ENCODE data around the gene KRTAP10-12. TPM values are rescaled to one million over a fixed set of nuclear protein-coding genes. Genes with fewer than 3 reads are reported as not detected.

Gene KRTAP10-12
- total RNA-seq, 1 experiment from 2014 or later = not detected

DNA sequence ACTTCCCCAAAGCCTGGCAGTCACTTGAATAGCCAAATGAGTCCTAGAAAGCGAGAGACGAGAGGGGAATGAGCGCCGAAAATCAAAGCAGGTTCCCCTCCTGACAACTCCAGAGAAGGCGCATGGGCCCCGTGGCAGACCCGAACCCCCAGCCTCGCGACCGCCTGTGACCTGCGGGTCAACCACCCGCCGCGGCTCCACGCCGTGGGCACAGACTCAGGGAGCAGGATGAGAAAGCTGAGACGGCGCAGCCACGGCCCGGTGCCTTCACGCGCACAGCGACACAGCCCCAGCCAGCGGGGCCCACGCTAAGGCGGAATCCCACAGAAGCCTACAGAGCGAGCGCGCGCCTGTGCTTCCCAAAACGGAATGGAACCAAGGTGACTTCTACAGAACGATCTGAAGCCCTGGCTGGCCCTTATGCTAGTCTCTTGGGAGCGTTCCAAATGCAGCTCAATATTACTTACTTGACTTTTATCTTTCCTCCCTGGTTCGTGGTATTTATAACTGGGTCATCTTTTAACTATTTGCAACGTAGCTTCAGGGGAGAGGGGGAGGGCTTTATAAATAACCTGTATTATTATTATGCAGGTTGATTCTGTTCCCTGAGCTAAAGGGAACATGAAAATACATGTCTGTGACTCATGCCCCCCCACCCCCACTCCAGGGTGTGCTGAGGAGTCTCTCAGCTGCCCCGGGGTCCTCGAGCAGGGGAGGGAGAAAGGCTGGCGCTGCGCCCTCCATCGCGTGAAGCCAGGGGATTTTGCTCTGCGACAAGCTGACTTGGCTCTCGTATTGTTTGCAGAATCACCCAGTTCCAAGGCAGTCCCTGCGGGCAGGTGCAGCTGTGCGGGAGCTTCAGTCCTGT, 12.7 kb downstream of the KRTAP10-12 start:
- peak overlapping the region; percentile 63 for H3K4me3 Mint-ChIP-seq
- H3K4me1 Mint-ChIP-seq = peaks cover 75% of the 10 kb centered on the region
- ChIA-PET CTCF (interaction anchor here (0.8 to 3.7 kb wide), 11 partner anchors 8 to 219 kb away, joined by 3 to 21 read pairs (median 5); no protein-coding TSS in a partner anchor), POLR2A (interaction anchor here (1.0 to 1.3 kb wide), 2 partner anchors 39 to 50 kb away, joined by 3 to 4 read pairs; no protein-coding TSS in a partner anchor)
- DNase-seq (ENCODE audit: low spot score) (no peak), ATAC-seq (no peak)
- peaks cover 86% of the 10 kb centered on the region for H3K27me3 Mint-ChIP-seq (ENCODE audit: low read depth)
- TF ChIP-seq ZNF317 (CRISPR knock-in tag; IDR thresholded peaks at IDR 0.05; ENCODE audit: borderline replicate concordance, low read depth) (no peak), ZNF138 (CRISPR knock-in tag; conservative IDR thresholded peaks at IDR 0.05) (no peak), NR2C2 (CRISPR knock-in tag; IDR thresholded peaks at IDR 0.05) (no peak), OVOL2 (CRISPR knock-in tag; IDR thresholded peaks at IDR 0.05; ENCODE audit: borderline replicate concordance) (no peak), ZNF396 (CRISPR knock-in tag; IDR thresholded peaks at IDR 0.05; ENCODE audit: borderline replicate concordance) (no peak)
- peak overlapping the region; percentile 89; the same call in 1 of the 2 replicates for H3K27ac Mint-ChIP-seq
- H3K36me3 Mint-ChIP-seq = no peaks in the 10 kb centered on the region
- H3K9me3 Mint-ChIP-seq = no peaks in the 10 kb centered on the region

DNA sequence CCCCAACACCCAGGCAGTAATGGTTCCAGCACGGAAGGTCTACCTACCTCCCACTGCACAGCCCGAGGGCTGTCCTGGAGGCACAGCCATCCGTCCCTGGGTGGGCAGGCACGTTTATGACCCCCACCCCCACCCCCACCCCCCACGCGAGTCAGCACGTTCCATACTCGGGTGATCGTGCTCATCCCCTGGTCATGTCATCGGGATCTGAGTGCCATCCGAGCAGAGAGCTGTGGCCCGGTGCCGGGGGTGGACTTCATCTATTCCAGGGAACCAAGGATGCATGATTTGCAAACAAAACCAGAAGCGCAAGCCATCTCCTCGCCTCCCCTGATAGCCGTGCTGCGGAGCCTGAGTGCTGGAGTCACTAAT, 13.3 kb downstream of the KRTAP10-12 start:
- ChIA-PET CTCF (interaction anchor here (0.8 to 3.7 kb wide), 14 partner anchors 8 to 222 kb away, joined by 3 to 21 read pairs (median 5); no protein-coding TSS in a partner anchor), POLR2A (no interaction called here)
- Mint-ChIP-seq H3K27ac (no peak overlapping the region), H3K9me3 (no peaks in the 10 kb centered on the region), H3K4me3 (peak overlapping the region; percentile 69), H3K27me3 (ENCODE audit: low read depth) (peaks cover 91% of the 10 kb centered on the region), H3K36me3 (no peaks in the 10 kb centered on the region), H3K4me1 (peaks cover 75% of the 10 kb centered on the region)
- ATAC-seq (no peak), DNase-seq (ENCODE audit: low spot score) (no peak)
- TF ChIP-seq ZNF423 (CRISPR knock-in tag; IDR thresholded peaks at IDR 0.05) = no peak
- TF ChIP-seq PRRX2 (CRISPR knock-in tag; IDR thresholded peaks at IDR 0.05) = no peak
- TF ChIP-seq, protein P1, sequence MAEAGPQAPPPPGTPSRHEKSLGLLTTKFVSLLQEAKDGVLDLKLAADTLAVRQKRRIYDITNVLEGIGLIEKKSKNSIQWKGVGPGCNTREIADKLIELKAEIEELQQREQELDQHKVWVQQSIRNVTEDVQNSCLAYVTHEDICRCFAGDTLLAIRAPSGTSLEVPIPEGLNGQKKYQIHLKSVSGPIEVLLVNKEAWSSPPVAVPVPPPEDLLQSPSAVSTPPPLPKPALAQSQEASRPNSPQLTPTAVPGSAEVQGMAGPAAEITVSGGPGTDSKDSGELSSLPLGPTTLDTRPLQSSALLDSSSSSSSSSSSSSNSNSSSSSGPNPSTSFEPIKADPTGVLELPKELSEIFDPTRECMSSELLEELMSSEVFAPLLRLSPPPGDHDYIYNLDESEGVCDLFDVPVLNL (CRISPR knock-in tag; IDR thresholded peaks at IDR 0.05; ENCODE audit: borderline replicate concordance, low read depth) = no peak
- TF ChIP-seq, protein P2, sequence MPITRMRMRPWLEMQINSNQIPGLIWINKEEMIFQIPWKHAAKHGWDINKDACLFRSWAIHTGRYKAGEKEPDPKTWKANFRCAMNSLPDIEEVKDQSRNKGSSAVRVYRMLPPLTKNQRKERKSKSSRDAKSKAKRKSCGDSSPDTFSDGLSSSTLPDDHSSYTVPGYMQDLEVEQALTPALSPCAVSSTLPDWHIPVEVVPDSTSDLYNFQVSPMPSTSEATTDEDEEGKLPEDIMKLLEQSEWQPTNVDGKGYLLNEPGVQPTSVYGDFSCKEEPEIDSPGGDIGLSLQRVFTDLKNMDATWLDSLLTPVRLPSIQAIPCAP (CRISPR knock-in tag; IDR thresholded peaks at IDR 0.05) = no peak
- TF ChIP-seq CDX4 (CRISPR knock-in tag; IDR thresholded peaks at IDR 0.05; ENCODE audit: borderline replicate concordance) = no peak
- no peak for TF ChIP-seq HMGA2 (CRISPR knock-in tag; IDR thresholded peaks at IDR 0.05)
- no peak for TF ChIP-seq NFATC4 (CRISPR knock-in tag; IDR thresholded peaks at IDR 0.05)
- TF ChIP-seq ZNF138 (CRISPR knock-in tag; conservative IDR thresholded peaks at IDR 0.05) = no peak
- TF ChIP-seq, protein P3, sequence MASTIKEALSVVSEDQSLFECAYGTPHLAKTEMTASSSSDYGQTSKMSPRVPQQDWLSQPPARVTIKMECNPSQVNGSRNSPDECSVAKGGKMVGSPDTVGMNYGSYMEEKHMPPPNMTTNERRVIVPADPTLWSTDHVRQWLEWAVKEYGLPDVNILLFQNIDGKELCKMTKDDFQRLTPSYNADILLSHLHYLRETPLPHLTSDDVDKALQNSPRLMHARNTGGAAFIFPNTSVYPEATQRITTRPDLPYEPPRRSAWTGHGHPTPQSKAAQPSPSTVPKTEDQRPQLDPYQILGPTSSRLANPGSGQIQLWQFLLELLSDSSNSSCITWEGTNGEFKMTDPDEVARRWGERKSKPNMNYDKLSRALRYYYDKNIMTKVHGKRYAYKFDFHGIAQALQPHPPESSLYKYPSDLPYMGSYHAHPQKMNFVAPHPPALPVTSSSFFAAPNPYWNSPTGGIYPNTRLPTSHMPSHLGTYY (CRISPR knock-in tag; IDR thresholded peaks at IDR 0.05) = no peak
- no peak for TF ChIP-seq ZNF281 (CRISPR knock-in tag; IDR thresholded peaks at IDR 0.05)
- TF ChIP-seq CREM (CRISPR knock-in tag; IDR thresholded peaks at IDR 0.05) = no peak
- no peak for TF ChIP-seq ARID4B (CRISPR knock-in tag; IDR thresholded peaks at IDR 0.05; ENCODE audit: borderline replicate concordance)
- TF ChIP-seq NR3C1 (CRISPR knock-in tag; conservative IDR thresholded peaks at IDR 0.05; ENCODE audit: low read depth) = no peak
- TF ChIP-seq USF1 (CRISPR knock-in tag; IDR thresholded peaks at IDR 0.05) = no peak
- TF ChIP-seq ESRRA (CRISPR knock-in tag; IDR thresholded peaks at IDR 0.05; ENCODE audit: borderline replicate concordance) = no peak
- TF ChIP-seq SOX15 (CRISPR knock-in tag; IDR thresholded peaks at IDR 0.05) = no peak
